ENCODE results near the gene PROKR1. TPM values are rescaled to one million over a fixed set of nuclear protein-coding genes. Genes with fewer than 3 reads are reported as not detected.

Gene PROKR1
- total RNA-seq, 4 donors from 2014 or later: not detected

GRCh38 chr2:68686178-68686577 lies 42.8 kb downstream of the PROKR1 start:
- Histone ChIP-seq H3K4me3 (no peak overlapping the region), H3K9me3 (no peaks in the 10 kb centered on the region), H3K27ac (no peak overlapping the region), H3K36me3 (no peaks in the 10 kb centered on the region), H3K27me3 (no peaks in the 10 kb centered on the region), H3K4me1 (no peaks in the 10 kb centered on the region)
- 86 to 87% methylated on average over 5 of the region's 5 CpGs for WGBS, 2 donors
- intact Hi-C loops (cut with DNase I): no loop called here
- DNase-seq: no peak
- TF ChIP-seq POLR2A (IDR thresholded peaks at IDR 0.05) (no peak), CTCF (IDR thresholded peaks at IDR 0.05) (no peak)

- TF ChIP-seq POLR2A (IDR thresholded peaks at IDR 0.05) (no peak), CTCF (IDR thresholded peaks at IDR 0.05) (no peak)
- Histone ChIP-seq H3K4me3 (no peak overlapping the region), H3K27me3 (no peaks in the 10 kb centered on the region), H3K27ac (no peak overlapping the region), H3K4me1 (no peaks in the 10 kb centered on the region), H3K9me3 (no peaks in the 10 kb centered on the region), H3K36me3 (no peaks in the 10 kb centered on the region)
- DNase-seq: no peak
- intact Hi-C loops (cut with DNase I): no loop called here
- 72 to 90% methylated on average over 1 of the region's 1 CpG for WGBS, 2 donors
Observed at GRCh38 chr2:68687018-68687417, 43.6 kb downstream of the PROKR1 start.

GRCh38 chr2:68689553-68690537 lies 46.5 kb downstream of the PROKR1 start:
- H3K4me1 ChIP-seq: no peaks in the 10 kb centered on the region
- intact Hi-C loops (cut with DNase I): no loop called here
- H3K4me3 ChIP-seq: no peak overlapping the region
- peak overlapping the region in 1 of 4 donors; percentile 5 for H3K27ac ChIP-seq
- no peaks in the 10 kb centered on the region for H3K27me3 ChIP-seq
- TF ChIP-seq CTCF (IDR thresholded peaks at IDR 0.05) (no peak), POLR2A (IDR thresholded peaks at IDR 0.05) (no peak)
- H3K9me3 ChIP-seq: no peaks in the 10 kb centered on the region
- no peak for DNase-seq
- H3K36me3 ChIP-seq: no peaks in the 10 kb centered on the region
- 55 to 60% methylated on average over 7 of the region's 7 CpGs for WGBS, 2 donors

GRCh38 chr2:68690851-68691250 lies 47.5 kb downstream of the PROKR1 start:
- 74 to 84% methylated on average over 2 of the region's 3 CpGs for WGBS, 2 donors
- Histone ChIP-seq H3K4me1 (no peaks in the 10 kb centered on the region), H3K36me3 (no peaks in the 10 kb centered on the region), H3K27ac (no peak overlapping the region), H3K4me3 (no peak overlapping the region), H3K27me3 (no peaks in the 10 kb centered on the region), H3K9me3 (peaks cover 0 to under 1% (median 0%) of the 10 kb centered on the region in 3 donors)
- TF ChIP-seq POLR2A (IDR thresholded peaks at IDR 0.05): no peak
- TF ChIP-seq CTCF (IDR thresholded peaks at IDR 0.05): no peak
- no peak for DNase-seq
- intact Hi-C loops (cut with DNase I): no loop called here

- TF ChIP-seq POLR2A (IDR thresholded peaks at IDR 0.05) (no peak), CTCF (IDR thresholded peaks at IDR 0.05) (no peak)
- no peaks in the 10 kb centered on the region for H3K4me1 ChIP-seq
- WGBS, 2 donors: 60 to 90% methylated on average over 1 of the region's 1 CpG
- no peaks in the 10 kb centered on the region for H3K36me3 ChIP-seq
- H3K27ac ChIP-seq: no peak overlapping the region
- DNase-seq: no peak
- intact Hi-C loops (cut with DNase I): no loop called here
- no peak overlapping the region for H3K4me3 ChIP-seq
- H3K27me3 ChIP-seq: peaks cover 0 to 5% (median 0%) of the 10 kb centered on the region in 4 donors
- peaks cover 0 to 13% (median 6%) of the 10 kb centered on the region in 3 donors for H3K9me3 ChIP-seq
Observed at GRCh38 chr2:68692511-68692910, 49.1 kb downstream of the PROKR1 start.

Measured in esophagus squamous epithelium (tissue), 5 donors.